GM18498 (cell line): ENCODE results near the gene FDX1.

Source experiments
- ATAC-seq: cut with Tn5 transposase; IDR thresholded peaks from one replicate; pipeline ENCODE4 v1.9.1; 2021; ENCODE audit warnings: mild to moderate bottlenecking, moderate library complexity; ENCODE audit not compliant: unreplicated experiment

Gene FDX1

GRCh38 chr11:110430267-110431050 is 711 bp downstream of the FDX1 start:
- peak; percentile 54 for ATAC-seq

GRCh38 chr11:110431051-110431672 is 1.4 kb downstream of the FDX1 start:
- ATAC-seq, result no peak

- ATAC-seq, result no peak
Measured at GRCh38 chr11:110431674-110432073, 1.9 kb downstream of the FDX1 start.

GRCh38 chr11:110432713-110433392 is 3.1 kb downstream of the FDX1 start:
- no peak for ATAC-seq

DNA sequence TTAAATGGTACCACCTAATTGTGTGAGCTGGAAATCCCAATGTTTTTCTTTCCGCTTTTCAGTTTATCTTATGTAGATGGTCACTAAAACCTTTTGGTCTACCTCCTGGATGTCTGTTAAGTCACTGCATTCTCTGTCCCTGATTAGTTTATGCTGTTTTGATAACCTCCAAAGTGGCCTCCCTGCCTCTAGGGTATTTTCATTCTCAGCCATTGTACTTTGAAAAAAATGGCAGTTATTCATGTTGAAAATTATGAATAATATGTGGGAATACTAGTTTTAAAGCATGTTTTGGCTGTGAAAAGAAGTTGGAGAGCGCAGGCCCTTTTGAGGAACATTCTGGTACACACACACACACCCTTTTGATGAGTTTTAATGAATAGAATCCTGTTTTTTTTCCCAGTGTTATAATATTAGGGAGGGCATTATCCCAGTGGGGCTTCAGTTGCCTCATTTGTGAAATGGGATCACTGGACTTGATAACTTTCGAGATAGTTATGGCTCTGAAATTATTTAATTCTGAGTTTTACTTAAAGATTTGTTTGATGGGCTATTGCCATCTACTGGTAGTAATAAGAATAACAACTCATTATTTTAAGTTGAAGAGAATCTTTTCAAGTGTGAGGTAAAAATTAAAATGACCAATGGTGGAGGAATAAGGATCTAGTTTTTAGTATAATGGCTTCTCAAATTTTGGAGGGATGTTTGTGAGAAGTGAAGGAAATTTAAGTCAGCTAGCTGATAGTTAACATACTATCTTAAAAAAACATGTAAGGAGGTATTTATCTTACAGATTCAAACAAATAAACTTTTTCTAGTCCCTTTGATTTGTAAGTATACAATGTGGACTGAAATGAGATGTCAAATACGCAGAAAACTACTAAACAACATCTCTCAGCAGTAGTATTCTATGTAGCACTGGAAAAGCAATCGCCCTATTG is 3.9 kb downstream of the FDX1 start:
- no peak for ATAC-seq

DNA sequence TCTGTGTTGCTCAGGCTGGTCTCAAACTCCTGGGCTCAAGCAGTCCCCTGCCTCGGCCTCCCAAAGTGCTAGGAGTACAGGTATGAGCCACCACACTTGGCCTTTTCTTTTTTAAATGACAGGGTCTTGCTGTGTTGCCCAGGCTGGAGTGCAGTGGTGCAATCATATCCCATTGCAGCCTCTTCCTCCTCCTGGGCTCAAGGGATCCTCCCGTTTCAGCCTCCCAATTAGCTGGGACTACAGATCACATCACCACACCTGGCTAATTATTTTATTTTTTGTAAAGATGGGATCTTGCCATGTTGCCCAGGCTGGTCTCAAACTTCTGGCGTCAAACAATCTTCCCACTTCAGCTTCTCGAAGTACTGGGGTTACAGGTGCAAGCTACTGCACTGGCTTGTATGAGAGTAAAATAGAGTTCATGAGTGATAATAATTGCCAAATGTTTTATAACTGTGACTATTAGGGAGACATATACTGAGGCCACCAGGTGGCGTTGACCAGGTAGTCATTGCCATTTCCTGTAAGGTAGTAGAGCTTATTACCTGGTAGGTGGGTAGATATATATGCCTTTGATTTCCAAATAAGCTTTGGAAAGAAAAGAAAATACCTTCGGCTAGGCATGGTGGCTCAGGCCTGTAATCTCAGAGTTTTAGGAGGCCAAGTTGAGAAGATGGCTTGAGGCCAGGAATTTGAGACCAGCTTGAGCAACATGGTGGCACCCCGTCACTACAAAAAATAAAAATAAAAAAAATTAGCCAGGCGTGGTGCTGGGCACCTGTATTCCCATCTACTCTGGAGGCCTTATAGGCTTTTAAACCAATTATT is 5.4 kb downstream of the FDX1 start:
- peak; percentile 21 for ATAC-seq

DNA sequence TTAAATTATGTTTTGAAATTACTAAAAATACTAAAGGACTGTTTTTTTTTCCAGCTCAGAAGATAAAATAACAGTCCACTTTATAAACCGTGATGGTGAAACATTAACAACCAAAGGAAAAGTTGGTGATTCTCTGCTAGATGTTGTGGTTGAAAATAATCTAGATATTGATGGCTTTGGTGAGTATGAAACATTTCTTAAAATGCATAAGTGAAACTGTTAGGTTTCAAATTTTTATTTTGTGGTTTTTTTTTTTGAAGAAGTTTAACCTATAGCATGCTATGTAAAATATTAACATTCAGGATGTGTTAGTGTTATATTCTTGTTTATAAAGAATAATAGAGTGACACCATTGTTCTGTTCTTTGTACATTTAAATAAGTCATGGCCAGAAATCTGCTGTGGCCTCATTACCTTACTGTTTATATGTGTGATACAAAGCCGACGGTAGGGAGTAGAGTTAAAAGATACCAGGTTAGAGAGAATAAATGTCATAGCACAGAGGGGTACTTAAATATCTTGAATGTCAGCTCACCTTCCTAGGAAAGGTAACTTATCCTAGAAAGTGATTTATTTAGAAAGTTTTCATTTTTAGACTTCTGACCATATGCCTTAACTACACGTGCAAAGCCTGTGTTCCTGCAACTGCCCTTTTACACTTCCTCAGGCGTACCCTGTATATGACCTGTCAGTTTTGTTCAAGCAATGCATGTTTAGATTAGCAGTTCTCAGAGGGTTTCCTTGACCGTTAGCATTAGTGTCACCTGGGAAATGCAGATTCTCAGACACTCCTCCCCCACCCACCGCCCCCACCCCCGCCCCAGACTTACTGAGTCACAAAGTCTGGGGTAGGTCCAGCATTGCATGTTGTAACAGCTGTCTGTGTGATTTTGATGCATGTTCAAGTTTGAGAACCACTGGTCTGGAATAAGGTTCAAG is 6.3 kb downstream of the FDX1 start:
- ATAC-seq, result peak; percentile 61

DNA sequence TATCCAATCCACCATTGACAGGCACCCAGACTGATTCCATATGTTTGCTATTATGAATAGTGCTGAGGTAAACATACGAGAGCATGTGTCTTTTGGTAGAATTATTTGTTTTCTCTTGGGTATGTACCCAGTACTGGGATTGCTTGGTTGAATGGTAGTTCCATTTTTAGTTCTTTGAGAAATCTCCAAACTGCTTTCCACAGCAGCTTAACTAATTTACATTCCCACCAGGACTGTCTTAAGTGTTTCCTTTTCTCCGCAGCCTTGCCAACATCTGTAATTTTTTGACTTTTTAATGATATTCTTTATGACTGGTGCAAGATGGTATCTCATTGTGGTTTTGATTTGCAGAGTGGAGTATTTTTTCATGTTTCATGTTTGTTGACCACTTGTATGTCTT is 8.3 kb downstream of the FDX1 start:
- no peak for ATAC-seq

DNA sequence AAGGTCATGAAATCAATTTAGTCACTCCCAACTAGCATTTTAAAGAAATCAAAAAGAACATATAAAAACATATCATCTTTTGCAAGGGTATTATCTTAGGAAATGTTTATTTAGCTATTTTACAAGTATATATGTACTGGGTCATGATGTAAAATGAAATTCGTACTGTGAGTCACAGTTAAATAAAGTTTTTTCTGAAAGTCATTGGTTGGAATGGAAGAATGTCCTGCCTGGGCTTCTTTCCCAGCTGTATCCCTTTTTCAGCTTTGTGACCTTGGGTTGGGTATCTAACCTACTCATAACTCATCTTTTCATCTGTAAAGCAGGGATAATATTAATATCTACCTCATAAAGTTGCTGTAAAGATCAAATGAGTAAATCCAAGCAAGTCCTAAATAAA is 15.7 kb downstream of the FDX1 start:
- ATAC-seq, result no peak

DNA sequence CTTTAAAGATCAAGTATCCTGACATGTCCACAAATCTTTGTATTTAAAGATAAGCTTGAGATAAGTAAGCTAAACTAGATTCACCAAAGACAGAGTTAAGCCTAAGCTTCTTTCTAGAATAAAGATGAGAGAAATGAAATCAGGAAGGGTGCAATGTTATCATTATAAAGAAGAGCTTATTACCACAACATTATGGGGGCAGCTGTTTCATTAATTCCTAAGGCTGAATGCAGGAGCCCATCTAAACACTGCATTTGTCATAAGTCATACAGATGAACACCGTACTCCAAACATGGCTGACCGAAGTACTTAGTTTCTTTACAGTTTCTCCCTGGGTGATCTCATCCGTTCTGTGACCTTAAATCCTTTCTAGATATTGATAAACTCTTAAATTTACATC is 16.3 kb downstream of the FDX1 start:
- no peak for ATAC-seq

DNA sequence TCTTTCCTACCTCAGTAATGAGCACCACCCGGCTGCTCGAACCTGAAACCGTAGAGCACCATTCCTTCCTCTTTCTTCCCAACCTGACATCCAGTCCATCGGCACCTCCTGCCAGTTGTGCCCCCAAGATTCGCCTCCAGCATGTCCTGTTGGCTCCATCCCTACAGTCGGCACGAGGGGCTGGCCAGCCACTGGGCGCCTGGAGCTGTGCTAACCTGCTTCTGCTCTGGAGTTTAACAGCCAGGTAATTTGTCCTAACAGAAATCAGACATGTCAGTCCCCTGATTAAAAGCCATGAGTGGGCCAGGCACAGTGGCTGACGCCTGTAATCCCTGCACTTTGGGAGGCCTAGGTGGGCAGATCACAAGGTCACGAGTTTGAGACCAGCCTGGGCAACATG is 16.8 kb downstream of the FDX1 start:
- ATAC-seq, result no peak

DNA sequence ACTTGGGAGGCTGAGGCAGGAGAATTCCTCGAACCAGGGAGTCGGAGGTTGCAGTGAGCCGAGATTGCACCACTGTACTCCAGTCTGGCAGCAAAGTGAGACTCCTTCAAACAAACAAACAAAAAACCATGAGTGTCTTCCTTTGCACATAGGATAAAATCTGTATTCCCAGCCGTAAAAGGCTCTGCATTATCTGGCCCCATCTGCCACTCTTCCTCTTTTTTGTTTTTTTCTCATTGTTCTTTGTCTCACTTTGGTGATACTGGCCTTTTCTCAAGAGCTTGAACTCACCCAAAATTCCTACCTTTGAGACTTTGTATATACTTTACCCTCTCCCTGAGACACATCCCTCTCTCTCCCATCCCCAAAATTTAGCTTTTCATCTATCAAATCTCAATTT is 17.6 kb downstream of the FDX1 start:
- ATAC-seq, result no peak

GRCh38 chr11:110447897-110448745 is 18.4 kb downstream of the FDX1 start:
- ATAC-seq, result no peak

DNA sequence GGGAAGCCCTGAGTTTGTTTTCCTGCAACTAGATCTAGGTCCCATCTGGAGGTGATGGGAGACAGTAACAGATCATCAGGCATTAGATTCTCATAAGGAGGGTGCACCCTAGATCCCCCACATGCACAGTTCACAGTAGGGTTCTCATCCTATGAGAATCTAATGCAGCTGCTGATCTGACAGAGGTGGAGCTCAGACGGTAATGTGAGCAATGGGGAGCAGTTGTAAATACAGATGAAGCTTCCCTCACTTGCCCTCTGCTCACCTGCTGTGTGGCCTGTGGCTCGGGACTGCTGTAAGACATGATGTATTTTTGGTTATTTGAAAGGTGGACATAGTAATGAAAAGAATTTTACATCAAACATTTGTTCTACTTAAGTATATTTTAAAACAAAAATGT is 20.5 kb downstream of the FDX1 start:
- no peak for ATAC-seq

DNA sequence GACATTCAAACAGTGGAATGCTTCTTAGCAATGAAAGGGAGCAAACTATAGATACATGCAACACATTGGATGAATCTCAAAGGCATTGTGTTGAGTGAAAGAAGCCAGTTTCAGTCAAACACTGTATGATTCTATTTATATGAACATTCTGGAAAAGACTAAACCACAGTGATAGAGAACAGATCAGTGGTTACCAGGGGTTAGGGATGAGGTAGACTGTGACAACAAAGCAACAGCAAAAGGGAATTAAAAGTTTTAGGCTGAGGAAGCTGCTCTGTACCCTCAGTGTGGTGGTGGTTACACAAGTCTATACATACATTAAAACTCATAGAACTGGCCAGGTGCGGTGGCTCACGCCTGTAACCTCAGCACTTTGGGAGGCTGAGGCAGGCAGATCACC is 23.0 kb downstream of the FDX1 start:
- no peak for ATAC-seq

DNA sequence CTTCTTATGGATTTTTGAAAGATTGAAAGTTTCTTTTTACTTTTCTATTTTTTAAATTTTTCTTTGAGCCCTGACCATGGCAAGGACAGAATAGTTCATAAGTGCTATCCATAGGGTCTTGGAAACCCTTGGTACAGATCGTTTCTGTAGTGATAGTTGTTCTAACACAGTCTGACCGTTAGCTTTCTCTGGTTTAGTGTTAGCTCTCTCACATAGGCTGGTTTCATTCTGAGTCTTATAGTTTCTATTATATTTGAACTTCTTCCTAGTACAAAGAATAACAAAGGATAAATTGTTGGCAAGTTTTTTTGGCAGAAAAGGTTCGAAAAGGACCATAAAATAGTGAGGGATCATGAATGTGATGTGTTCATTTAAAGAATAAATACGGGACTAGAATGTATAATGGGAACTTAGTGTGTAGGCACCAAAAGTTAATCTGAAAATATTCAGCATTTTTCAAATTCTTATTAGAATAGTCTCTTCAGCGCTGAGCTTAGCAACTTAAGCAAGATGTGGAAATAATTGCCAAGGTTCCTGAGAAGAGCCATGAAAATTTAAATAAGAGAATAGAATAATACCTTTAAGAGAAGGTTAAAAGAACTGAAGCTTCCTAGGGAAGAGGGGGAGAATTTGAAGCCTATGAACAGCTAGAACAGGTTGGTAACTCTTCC is 24.1 kb downstream of the FDX1 start:
- ATAC-seq, result peak; percentile 78

DNA sequence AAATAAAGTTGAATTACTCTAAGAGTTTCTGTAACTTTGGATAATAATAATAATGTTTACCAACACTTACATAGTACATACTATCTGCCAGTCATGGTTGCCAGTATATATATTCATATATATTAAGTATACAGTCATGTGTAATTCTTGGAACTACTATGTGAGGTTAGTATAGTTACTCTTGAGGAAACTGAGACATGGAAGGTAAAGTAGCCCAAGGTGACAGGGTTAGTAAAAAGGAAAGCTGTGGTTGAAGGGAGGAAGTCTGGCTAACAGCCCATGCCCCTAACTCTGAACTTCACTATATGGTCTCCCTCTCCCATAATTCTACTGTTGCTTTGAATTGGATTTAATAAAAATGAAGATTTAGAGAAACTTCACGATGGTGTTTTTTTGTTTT is 24.9 kb downstream of the FDX1 start:
- ATAC-seq, result no peak

- no peak for ATAC-seq
Measured at GRCh38 chr11:110455718-110456117, 26.0 kb downstream of the FDX1 start.
